Measurements from ENCODE around the gene KRT13. TPM values are rescaled to one million over a fixed set of nuclear protein-coding genes. Genes with fewer than 3 reads are reported as not detected.

Gene KRT13
- total RNA-seq, 1 experiment from 2014 or later, result 606 TPM

DNA sequence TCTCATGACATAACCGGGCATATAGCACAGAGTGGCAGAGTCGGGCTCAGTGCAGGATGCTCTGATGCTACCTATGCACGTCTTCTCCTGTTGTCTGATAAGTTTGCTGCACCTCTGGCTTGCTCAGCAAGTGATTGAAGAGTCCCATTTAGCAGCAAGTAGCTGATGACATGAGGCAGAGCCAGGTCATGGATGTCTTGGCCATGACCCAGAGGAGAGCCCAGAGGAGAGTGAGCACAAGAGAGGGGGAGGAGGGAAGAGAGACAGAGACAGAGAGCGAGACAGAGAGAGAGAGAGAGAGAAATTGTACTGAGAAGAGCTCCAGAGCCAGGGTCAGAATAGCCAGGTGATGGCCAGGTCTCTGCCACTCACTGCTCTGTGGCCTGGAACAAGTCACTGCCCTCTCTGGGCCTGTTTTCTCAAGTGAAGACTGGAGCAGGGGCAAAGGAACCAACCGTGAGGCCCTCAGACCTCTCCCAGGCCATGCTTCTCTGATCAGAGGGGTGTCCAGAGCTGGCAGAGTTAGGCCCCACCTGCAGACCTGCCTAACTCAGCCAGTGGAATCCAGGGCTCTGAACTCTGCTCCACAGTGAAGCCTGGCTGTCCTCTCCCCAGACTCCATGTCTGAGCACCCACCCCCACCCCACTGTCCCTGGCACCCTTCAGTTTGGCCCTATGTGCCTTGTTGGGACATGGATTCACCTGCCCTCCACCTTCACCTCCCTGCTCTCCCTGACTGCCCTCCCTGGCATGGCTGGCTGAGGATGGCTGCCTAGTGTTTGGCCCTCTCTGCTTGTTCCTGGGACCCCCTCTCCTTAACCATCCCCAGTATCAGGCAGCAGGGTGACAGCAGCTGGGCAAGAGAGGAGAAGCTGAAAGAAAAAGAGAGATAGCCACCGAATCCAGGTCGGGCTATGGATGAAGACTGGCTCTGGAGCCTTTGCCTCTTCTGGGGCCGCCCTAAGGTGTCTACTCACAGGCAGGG, 20.2 kb downstream of the KRT13 start:
- Histone ChIP-seq H3K9me3 (ENCODE audit: insufficient read depth, low read depth) (no peaks in the 10 kb centered on the region), H3K36me3 (ENCODE audit: low read depth) (no peaks in the 10 kb centered on the region), H2AFZ (no peak overlapping the region), H3K27ac (no peak overlapping the region), H4K20me1 (ENCODE audit: insufficient read depth) (no peaks in the 10 kb centered on the region), H3F3A (ENCODE audit: insufficient read depth, low read depth) (no peaks in the 10 kb centered on the region), H3K4me3 (no peak overlapping the region), H3K79me2 (ENCODE audit: low read depth) (no peaks in the 10 kb centered on the region), H3K9me2 (ENCODE audit: insufficient read depth) (no peaks in the 10 kb centered on the region), H3K4me2 (no peak overlapping the region), H3K4me1 (replicated peaks; ENCODE audit: insufficient read depth) (no peaks in the 10 kb centered on the region), H3K27me3 (ENCODE audit: insufficient read depth, low read depth) (no peaks in the 10 kb centered on the region)
- BruUV-seq (replicated peaks), result no TSS peak
- POLR2A ChIA-PET (ENCODE audit: unreplicated experiment), result no interaction called here
- no peak for TF ChIP-seq EZH2 (IDR thresholded peaks at IDR 0.05; ENCODE audit: low read depth)
- TF ChIP-seq, protein P1, sequence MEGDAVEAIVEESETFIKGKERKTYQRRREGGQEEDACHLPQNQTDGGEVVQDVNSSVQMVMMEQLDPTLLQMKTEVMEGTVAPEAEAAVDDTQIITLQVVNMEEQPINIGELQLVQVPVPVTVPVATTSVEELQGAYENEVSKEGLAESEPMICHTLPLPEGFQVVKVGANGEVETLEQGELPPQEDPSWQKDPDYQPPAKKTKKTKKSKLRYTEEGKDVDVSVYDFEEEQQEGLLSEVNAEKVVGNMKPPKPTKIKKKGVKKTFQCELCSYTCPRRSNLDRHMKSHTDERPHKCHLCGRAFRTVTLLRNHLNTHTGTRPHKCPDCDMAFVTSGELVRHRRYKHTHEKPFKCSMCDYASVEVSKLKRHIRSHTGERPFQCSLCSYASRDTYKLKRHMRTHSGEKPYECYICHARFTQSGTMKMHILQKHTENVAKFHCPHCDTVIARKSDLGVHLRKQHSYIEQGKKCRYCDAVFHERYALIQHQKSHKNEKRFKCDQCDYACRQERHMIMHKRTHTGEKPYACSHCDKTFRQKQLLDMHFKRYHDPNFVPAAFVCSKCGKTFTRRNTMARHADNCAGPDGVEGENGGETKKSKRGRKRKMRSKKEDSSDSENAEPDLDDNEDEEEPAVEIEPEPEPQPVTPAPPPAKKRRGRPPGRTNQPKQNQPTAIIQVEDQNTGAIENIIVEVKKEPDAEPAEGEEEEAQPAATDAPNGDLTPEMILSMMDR (conservative IDR thresholded peaks at IDR 0.05), result no peak
- intact Hi-C loops (cut with micrococcal nuclease; ENCODE audit: unreplicated experiment), result no loop called here
- no peak for DNase-seq
- CTCF ChIA-PET, result no interaction called here

DNA sequence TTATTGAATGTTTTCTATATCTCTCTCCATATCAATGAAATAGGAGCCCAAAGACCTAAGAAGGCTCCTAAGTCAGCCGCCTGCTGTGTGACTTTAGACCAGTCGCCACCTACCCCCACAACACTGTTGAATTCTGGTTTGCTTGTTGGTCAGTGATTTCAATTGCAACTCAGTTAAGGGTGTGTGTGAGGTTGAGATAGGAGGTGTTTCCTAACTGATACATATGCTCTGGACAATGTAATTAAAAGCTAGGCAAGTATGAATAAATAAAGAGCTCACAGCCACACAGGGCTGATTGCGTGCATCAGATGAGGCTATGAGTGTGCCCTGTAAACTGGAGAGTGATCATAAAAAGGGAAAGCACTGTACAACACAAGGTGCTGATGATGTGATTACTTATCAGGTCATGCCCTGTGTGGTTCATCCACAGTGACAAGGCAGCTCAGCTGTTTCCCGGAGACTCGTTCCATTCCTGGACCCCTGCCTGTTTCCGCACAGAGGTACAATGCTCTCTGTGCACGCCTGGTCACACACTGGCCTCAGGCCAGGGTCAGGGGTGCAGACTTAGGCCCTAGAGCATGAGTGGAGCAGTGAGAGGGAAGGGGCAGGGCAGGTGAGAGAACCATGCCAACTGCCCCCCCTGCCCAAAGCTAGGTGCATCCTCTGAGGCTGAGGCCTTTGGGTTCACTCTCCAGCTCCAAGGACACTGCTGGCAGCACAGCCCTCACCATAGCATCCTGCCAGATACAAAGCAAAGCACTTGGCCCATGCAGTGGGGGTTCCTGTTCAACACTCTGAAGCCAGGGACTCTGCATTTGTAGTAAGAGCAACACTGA, 21.2 kb downstream of the KRT13 start:
- Histone ChIP-seq H3K4me1 (replicated peaks; ENCODE audit: insufficient read depth) (no peaks in the 10 kb centered on the region), H3K4me2 (no peak overlapping the region), H3K79me2 (ENCODE audit: low read depth) (no peaks in the 10 kb centered on the region), H3K9me3 (ENCODE audit: insufficient read depth, low read depth) (no peaks in the 10 kb centered on the region), H4K20me1 (ENCODE audit: insufficient read depth) (no peaks in the 10 kb centered on the region), H3K4me3 (no peak overlapping the region), H3K9me2 (ENCODE audit: insufficient read depth) (no peaks in the 10 kb centered on the region), H3F3A (ENCODE audit: insufficient read depth, low read depth) (no peaks in the 10 kb centered on the region), H3K27ac (no peak overlapping the region), H3K27me3 (ENCODE audit: insufficient read depth, low read depth) (no peaks in the 10 kb centered on the region), H2AFZ (no peak overlapping the region), H3K36me3 (ENCODE audit: low read depth) (no peaks in the 10 kb centered on the region)
- BruUV-seq (replicated peaks), result no TSS peak
- ChIA-PET CTCF (no interaction called here), POLR2A (ENCODE audit: unreplicated experiment) (interaction anchor here (0.7 kb wide), 1 partner anchor 44 kb away, joined by 9 read pairs; no protein-coding TSS in a partner anchor)
- intact Hi-C loops (cut with micrococcal nuclease; ENCODE audit: unreplicated experiment), result no loop called here
- no peak for TF ChIP-seq EZH2 (IDR thresholded peaks at IDR 0.05; ENCODE audit: low read depth)
- TF ChIP-seq, protein P1 (conservative IDR thresholded peaks at IDR 0.05), result no peak
- DNase-seq, result no peak

- Histone ChIP-seq H3K79me2 (ENCODE audit: low read depth) (no peaks in the 10 kb centered on the region), H3K27me3 (ENCODE audit: insufficient read depth, low read depth) (no peaks in the 10 kb centered on the region), H3K4me3 (no peak overlapping the region), H3K4me2 (no peak overlapping the region), H3K9me3 (ENCODE audit: insufficient read depth, low read depth) (no peaks in the 10 kb centered on the region), H3K9me2 (ENCODE audit: insufficient read depth) (no peaks in the 10 kb centered on the region), H4K20me1 (ENCODE audit: insufficient read depth) (no peaks in the 10 kb centered on the region), H3K36me3 (ENCODE audit: low read depth) (no peaks in the 10 kb centered on the region), H3K27ac (no peak overlapping the region), H3F3A (ENCODE audit: insufficient read depth, low read depth) (no peaks in the 10 kb centered on the region), H2AFZ (no peak overlapping the region), H3K4me1 (replicated peaks; ENCODE audit: insufficient read depth) (no peaks in the 10 kb centered on the region)
- intact Hi-C loops (cut with micrococcal nuclease; ENCODE audit: unreplicated experiment), result no loop called here
- DNase-seq, result no peak
- ChIA-PET CTCF (no interaction called here), POLR2A (ENCODE audit: unreplicated experiment) (interaction anchor here (0.6 kb wide), 1 partner anchor 66 kb away, joined by 4 read pairs; no protein-coding TSS in a partner anchor)
- no TSS peak for BruUV-seq (replicated peaks)
- no peak for TF ChIP-seq EZH2 (IDR thresholded peaks at IDR 0.05; ENCODE audit: low read depth)
- TF ChIP-seq, protein P1 (conservative IDR thresholded peaks at IDR 0.05), result no peak
These were observed 21.9 kb downstream of the KRT13 start for GRCh38 chr17:41483531-41483930.
